ENCODE data around the gene PDLIM5.
A peak's percentile ranks its signal among the peaks of the same experiment; 100 is the strongest.

Gene PDLIM5

GRCh38 chr4:94428884-94429283 lies 22.9 kb upstream of the PDLIM5 start:
- DNase-seq (ENCODE audit: low spot score): no peak

- no peak for DNase-seq (ENCODE audit: low spot score)
Observed at GRCh38 chr4:94430406-94430805, 21.3 kb upstream of the PDLIM5 start.

DNA sequence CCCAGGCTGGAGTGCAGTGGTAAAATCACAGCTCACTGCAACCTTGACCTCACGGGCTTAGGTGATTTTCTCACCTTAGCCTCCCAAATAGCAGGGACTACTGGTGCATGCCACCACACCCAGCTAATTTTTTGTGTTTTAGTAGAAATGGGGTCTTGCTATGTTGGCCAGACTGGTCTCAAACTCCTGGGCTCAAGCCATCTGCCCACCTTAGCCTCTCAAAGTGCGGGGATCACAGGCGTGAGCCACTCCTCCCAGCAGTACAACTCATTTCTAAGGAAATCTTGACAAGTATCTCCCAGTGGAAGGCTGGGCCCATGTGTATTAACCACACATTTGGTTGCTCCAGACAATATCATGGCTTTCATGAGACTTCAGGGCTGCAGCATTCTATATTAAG lies 20.4 kb upstream of the PDLIM5 start:
- no peak for DNase-seq (ENCODE audit: low spot score)

DNA sequence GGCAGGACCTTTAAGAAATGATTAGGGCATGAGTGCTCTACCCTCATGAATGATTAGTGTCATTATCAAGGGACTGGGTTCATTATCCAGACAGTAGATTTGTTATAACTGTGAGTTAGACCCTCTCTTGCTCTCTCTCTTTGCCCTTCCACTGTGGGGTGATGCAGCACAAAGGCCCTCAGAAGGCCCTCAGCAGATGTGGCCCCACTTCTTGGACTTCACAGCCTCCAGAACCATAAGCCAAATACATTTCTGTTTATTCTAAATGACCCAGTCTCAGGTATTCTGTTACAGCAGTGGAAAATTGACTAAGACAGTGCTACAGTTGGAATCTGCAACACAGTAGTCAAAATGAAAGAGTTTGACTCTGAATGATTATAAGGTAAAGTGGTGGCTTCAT lies 17.2 kb upstream of the PDLIM5 start:
- no peak for DNase-seq (ENCODE audit: low spot score)

DNA sequence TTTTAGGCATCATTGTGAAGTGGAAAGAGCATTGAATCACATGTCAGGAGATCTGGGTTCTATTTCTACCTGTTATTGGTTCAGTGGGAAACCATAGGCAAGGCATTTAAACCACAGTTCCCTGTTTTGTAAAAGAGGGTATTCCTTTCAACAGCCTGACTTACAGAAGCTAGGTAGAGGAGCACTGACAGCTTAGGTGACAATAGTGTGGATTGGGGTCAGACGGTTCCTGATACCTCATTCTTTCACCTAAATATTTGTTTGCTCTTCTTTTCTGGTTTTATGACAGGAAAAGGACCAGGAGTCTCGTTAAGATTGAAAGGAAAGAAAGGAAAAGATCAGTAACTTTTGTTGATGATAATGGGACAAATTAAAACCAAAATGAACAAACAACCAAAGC lies 15.9 kb upstream of the PDLIM5 start:
- DNase-seq (ENCODE audit: low spot score): no peak

- DNase-seq (ENCODE audit: low spot score): no peak
Observed at GRCh38 chr4:94436512-94436911, 15.2 kb upstream of the PDLIM5 start.

DNA sequence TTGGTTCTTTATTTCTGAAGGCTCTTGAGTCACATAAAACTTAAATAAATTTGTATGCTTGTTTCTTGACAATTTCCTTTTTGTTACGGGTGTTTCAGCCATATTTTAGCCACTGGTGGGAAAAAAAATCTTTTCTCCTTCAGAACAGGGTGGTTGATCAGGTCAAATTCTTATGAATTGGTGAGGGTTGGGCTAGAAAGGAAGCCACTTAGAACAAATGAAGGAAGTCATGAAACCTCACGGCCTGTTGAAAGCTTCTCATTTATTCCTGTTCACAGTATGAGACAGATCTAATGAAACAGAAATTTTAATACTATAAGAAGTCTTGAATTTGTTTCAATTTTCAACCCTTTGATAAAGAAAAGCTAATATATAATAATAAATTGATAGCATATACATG lies 12.1 kb upstream of the PDLIM5 start:
- no peak for DNase-seq (ENCODE audit: low spot score)

- DNase-seq (ENCODE audit: low spot score): no peak
Observed at GRCh38 chr4:94441838-94442237, 9.9 kb upstream of the PDLIM5 start.

DNA sequence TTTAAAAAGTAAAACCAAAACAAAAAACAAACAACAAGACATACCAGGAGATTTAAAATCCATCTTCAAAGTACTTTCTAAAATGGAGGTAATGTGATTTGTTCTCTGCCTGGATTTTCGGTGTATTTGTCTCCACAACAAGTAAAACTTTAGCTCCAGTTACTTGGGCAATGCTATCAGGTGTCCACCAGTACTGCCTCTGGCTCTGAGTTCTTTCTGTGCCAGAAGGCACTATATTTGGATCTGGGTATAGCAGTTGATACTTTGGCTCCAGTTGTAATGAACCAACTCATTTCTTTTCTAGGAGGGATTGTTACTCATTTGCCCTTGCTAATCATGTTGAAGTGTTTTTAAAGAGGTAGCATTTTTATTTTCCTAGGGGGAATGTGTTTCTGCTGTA lies 9.5 kb upstream of the PDLIM5 start:
- no peak for DNase-seq (ENCODE audit: low spot score)

- no peak for DNase-seq (ENCODE audit: low spot score)
Observed at GRCh38 chr4:94446386-94446785, 5.4 kb upstream of the PDLIM5 start.

GRCh38 chr4:94447754-94448411 lies 3.9 kb upstream of the PDLIM5 start:
- DNase-seq (ENCODE audit: low spot score): no peak

DNA sequence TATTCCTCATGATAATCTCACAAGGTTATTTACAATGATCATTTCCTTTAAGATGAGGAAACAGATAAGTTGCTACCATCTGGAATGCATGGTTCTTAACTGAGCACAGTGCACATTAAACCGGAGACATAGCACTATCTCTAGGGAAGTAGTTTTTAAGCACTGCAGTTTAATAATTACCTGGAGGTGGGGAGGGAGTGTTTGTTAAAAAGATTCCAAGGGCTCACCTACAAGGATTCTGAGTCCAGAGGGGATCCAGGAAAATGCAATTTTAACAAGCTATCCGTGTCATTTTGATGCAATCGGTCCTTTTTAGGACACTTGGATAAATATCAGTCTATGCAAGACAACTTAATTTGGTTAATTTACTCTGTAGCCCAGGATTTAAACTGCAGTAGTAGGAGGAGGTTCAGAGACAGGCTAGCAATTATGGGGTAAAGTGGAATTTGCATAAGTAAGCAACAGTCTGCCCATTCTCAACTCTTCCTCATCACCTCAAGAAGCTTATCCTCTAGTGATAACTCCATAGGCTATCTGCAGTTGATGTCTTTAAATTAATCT lies 2.8 kb upstream of the PDLIM5 start:
- DNase-seq (ENCODE audit: low spot score): no peak

DNA sequence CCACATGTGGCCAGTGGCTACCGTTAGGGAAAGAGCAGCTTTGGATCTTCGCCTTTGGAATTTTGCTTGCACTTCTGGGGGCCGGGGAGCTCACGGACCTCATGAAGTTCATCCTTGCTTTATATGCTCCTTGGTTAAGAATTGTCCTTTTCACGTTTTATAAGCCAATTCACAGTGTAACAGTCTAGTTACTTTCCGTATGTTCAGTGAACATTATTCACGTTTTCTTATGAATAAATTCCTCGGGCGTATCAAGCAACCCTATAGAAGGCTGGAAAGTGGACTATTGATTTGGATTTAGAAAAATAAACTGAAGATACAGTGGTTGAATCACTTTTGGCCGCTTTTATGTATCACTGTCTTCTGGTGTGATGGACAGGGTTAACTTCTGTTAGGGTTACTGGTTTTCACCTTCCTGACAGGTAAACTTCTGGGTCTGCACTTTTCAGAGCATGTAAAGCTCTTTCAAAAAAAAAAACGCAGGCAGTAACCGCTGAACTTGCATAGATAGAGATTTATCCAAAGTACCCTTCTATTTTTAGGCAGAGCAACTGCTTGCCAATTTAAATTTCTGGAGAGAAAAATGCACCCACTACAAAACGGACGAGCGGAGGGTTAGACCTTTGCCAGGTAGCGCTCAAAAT lies 569 bp upstream of the PDLIM5 start:
- DNase-seq (ENCODE audit: low spot score): peak; percentile 22

DNA sequence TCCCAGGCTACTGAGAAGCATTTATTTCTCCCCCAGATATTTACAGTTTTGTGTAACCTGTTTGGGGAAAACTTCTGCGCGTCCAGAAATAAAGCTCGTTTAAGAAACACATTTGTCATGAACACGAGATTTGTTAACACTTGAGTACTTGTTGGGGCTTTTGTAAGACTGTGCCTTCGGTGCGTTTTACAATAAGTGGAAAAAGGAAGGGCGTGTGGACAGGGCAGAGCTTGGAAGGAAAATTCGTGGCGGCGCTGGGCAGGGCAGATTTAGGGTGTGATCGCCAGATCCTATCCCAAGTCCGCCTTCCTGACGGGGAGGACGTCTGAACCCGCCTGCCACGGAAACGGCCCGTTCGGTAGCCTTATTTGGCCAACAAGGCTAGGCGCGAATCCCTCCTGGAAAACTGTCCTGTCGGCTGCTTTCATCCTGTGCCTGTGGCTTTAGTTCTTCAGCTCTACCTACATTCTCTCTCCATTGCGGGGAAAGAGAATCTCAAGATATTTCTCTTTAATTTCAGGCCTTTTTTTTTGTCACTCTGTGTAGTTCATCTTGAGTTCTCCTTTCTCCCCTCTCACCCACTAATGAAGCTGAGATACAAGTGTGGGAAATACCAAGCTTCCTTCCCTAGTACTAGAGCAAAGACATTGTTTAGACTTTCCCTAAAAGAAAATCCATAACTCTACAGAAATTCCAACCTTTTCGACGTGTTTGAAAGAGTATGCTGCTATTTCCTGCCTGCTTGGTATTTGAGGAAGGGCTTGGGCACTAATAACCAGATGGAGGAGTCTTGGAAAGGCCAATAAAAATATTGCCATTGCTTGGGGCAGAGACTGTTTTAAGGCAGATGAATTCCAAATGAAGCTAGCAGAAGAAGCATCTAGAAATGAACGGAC lies 982 bp downstream of the PDLIM5 start:
- peak; percentile 52 for DNase-seq (ENCODE audit: low spot score)

DNA sequence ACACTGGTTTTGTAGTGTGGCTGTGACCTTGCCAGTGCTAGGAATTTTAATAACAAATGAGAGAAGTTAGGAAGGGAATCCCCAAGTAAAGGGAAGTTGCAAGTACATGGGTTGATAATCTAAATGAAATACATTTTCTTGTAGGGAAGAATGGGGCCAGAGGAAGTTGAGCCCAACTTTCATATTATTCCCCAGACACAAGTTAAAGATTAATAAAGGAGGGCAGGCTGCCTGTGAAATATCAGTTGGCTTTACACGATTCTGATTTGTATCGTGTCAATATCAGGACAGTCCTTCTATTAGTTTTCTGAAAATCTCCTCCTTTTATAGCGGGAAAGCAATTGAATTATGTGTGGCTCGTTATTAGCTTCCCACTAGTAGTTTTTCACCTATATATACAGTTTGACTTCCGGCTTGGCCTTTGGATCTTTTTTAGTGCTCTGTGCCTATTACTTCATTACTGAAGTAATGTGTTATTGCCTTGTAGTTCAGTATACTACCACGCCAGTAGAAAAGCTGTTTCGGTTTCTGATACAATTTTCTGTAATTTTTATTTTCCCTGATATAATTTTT lies 1.7 kb downstream of the PDLIM5 start:
- no peak for DNase-seq (ENCODE audit: low spot score)

DNA sequence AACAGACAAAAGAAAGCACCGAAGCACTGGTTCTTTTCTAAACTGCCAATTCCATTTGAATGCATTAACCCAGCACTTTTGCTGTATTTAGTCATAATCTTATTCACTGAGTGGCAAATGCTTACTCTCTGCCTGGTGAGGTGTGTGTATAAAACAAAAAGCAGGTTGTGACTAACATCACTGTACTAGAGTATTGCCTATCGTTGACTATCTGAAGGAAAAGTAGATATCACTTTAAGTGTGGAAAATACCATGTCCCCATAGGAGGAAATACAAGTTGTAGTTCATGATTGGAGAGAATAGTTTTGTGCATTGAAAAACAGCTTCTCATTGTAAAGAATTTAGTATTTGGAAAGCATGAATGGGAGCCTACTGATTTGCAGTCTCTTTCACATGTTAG lies 2.7 kb downstream of the PDLIM5 start:
- DNase-seq (ENCODE audit: low spot score): peak; percentile 22

GRCh38 chr4:94455081-94455480 lies 3.3 kb downstream of the PDLIM5 start:
- no peak for DNase-seq (ENCODE audit: low spot score)

GRCh38 chr4:94457692-94458106 lies 6.0 kb downstream of the PDLIM5 start:
- DNase-seq (ENCODE audit: low spot score): peak; percentile 53

DNA sequence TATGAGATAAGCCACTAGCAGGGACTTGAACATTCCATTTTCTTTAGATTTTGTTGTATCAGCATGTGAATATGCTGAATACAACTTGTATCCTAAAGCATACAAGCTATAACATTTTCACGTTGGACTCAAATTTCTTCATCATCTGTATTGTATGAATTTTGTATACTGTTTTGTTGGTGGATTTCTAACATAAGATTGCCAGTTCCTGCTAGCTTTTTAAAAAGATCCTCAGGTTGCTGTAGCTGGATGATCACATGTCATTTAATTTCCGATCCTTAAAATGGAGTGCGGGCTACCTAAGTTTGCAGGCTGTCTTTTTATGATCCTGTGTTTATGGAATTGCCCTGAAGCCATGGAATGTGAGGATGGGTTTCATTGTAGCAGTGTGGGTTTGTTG lies 6.9 kb downstream of the PDLIM5 start:
- no peak for DNase-seq (ENCODE audit: low spot score)

GRCh38 chr4:94459462-94460161 lies 7.9 kb downstream of the PDLIM5 start:
- DNase-seq (ENCODE audit: low spot score): peak; percentile 28

GRCh38 chr4:94461506-94461905 lies 9.8 kb downstream of the PDLIM5 start:
- no peak for DNase-seq (ENCODE audit: low spot score)

GRCh38 chr4:94462572-94462971 lies 10.8 kb downstream of the PDLIM5 start:
- no peak for DNase-seq (ENCODE audit: low spot score)

All from pons (tissue), 1 donor.